ENCODE results near the gene CD40. TPM values are rescaled to one million over a fixed set of nuclear protein-coding genes. Genes with fewer than 3 reads are reported as not detected.
A peak's percentile ranks its signal among the peaks of the same experiment; 100 is the strongest.

CD40 gene
- total RNA-seq, 1 experiment from 2014 or later, result 7.8 TPM

- Histone ChIP-seq H2BK5ac (ENCODE audit: insufficient read length, low read length) (no peak overlapping the region), H2AFZ (ENCODE audit: low read length) (no peak overlapping the region), H3K56ac (ENCODE audit: insufficient read length, low read depth, low read length) (no peak overlapping the region), H2BK15ac (ENCODE audit: low read depth, low read length) (no peak overlapping the region), H3K9ac (ENCODE audit: extremely low read depth, insufficient read length, low read length) (no peak overlapping the region), H3K4me1 (ENCODE audit: insufficient read depth, low read length) (no peaks in the 10 kb centered on the region), H2BK12ac (ENCODE audit: insufficient read length, low read depth, low read length) (no peak overlapping the region), H3K79me2 (ENCODE audit: insufficient read depth, low read length) (no peaks in the 10 kb centered on the region), H3K4ac (ENCODE audit: low read depth, low read length) (no peak overlapping the region), H3T11ph (ENCODE audit: low read length) (no peak overlapping the region), H3K23ac (ENCODE audit: insufficient read length, low read depth, low read length) (no peak overlapping the region), H4K91ac (ENCODE audit: insufficient read length, low read depth, low read length) (no peak overlapping the region), H3K23me2 (ENCODE audit: insufficient read length, low read depth, low read length, poor library complexity, severe bottlenecking) (no peaks in the 10 kb centered on the region), H3K79me1 (ENCODE audit: insufficient read depth, low read depth, low read length, poor library complexity, severe bottlenecking) (no peaks in the 10 kb centered on the region), H2BK120ac (ENCODE audit: low read depth, low read length, poor library complexity, severe bottlenecking) (no peak overlapping the region), H3K9me3 (ENCODE audit: control insufficient read depth, low read depth, low read length) (no peaks in the 10 kb centered on the region), H3K18ac (ENCODE audit: insufficient read length, low read depth, low read length) (no peak overlapping the region), H3K4me2 (ENCODE audit: insufficient read depth, insufficient read length, low read length) (no peak overlapping the region), H4K8ac (replicated peaks; ENCODE audit: insufficient read length, low read depth, low read length) (no peak overlapping the region), H3K27ac (ENCODE audit: insufficient read length, low read depth, low read length) (no peak overlapping the region), H3K27me3 (ENCODE audit: insufficient read depth, low read length) (peaks cover 15% of the 10 kb centered on the region), H2BK20ac (ENCODE audit: low read depth, low read length, poor library complexity, severe bottlenecking) (no peak overlapping the region), H3K14ac (ENCODE audit: insufficient read depth, low read length) (no peak overlapping the region), H2AK5ac (ENCODE audit: insufficient read length, low read length) (no peak overlapping the region), H4K20me1 (ENCODE audit: control insufficient read depth, insufficient read depth, insufficient read length) (no peaks in the 10 kb centered on the region), H4K5ac (ENCODE audit: insufficient read length, low read depth, low read length) (no peak overlapping the region)
- Mint-ChIP-seq H3K9me3 (no peaks in the 10 kb centered on the region; a peak in 1 of 5 replicates), H3K27ac (no peak overlapping the region), H3K4me1 (no peaks in the 10 kb centered on the region), H3K36me3 (ENCODE audit: insufficient read depth in 1 of 3, low read depth in 3 of 3) (no peaks in the 10 kb centered on the region), H3K4me3 (peak overlapping the region in 1 of 2 experiments; percentile 68; a peak in 3 of 5 replicates), H3K27me3 (ENCODE audit: low read depth) (peaks cover 72% of the 10 kb centered on the region)
- no CpG with 5 or more reads among the region's 25 CpGs for WGBS (ENCODE audit: extremely low coverage, insufficient read length, low lambda C conversion rate)
- no peak for TF ChIP-seq CTCF (conservative IDR thresholded peaks at IDR 0.05)
- no peak for DNase-seq
Observed at GRCh38 chr20:46173652-46174468, 55.7 kb downstream of the CD40 start.
